IMR-90 (cell line): Measurements from ENCODE around the gene ZNF282.

Experiments
- CEBPB ChIP-seq: IDR thresholded peaks from 2 replicates; pipeline ENCODE4 v1.6.1; 2012; ENCODE audit warnings: low read depth, low read length, improper control_type of control experiment
- MAFK ChIP-seq: IDR thresholded peaks from 2 replicates; pipeline ENCODE4 v1.6.1; 2012; ENCODE audit warnings: low read depth, low read length, improper control_type of control experiment
- MAZ ChIP-seq: IDR thresholded peaks from 2 replicates; pipeline ENCODE4 v1.6.1; 2012; ENCODE audit warnings: low read depth, mild to moderate bottlenecking, low read length, improper control_type of control experiment, moderate library complexity, borderline replicate concordance
- MXI1 ChIP-seq: IDR thresholded peaks from 2 replicates; pipeline ENCODE4 v1.6.1; 2012; ENCODE audit warnings: low read depth, mild to moderate bottlenecking, low read length, moderate library complexity, borderline replicate concordance
- POLR2A ChIP-seq: IDR thresholded peaks from 2 replicates; pipeline ENCODE4 v1.6.1; 2012; ENCODE audit warnings: mild to moderate bottlenecking, low read depth, low read length
- RAD21 ChIP-seq: IDR thresholded peaks from 2 replicates; pipeline ENCODE4 v1.6.1; 2012; ENCODE audit warnings: low read length, improper control_type of control experiment
- RCOR1 ChIP-seq: IDR thresholded peaks from 2 replicates; pipeline ENCODE4 v1.6.1; 2012; ENCODE audit warnings: mild to moderate bottlenecking, low read length, improper control_type of control experiment; ENCODE audit not compliant: insufficient replicate concordance
- RFX5 ChIP-seq: IDR thresholded peaks from 2 replicates; pipeline ENCODE4 v1.8.0; 2012; ENCODE audit warnings: low read depth, mild to moderate bottlenecking, low read length, moderate library complexity
- TF ChIP-seq, protein P1 (sequence below): conservative IDR thresholded peaks from 2 replicates; pipeline ENCODE4 v1.5.1; 2012; ENCODE audit warnings: mild to moderate bottlenecking, low read depth, low read length, improper control_type of control experiment

- TF ChIP-seq, protein P1, sequence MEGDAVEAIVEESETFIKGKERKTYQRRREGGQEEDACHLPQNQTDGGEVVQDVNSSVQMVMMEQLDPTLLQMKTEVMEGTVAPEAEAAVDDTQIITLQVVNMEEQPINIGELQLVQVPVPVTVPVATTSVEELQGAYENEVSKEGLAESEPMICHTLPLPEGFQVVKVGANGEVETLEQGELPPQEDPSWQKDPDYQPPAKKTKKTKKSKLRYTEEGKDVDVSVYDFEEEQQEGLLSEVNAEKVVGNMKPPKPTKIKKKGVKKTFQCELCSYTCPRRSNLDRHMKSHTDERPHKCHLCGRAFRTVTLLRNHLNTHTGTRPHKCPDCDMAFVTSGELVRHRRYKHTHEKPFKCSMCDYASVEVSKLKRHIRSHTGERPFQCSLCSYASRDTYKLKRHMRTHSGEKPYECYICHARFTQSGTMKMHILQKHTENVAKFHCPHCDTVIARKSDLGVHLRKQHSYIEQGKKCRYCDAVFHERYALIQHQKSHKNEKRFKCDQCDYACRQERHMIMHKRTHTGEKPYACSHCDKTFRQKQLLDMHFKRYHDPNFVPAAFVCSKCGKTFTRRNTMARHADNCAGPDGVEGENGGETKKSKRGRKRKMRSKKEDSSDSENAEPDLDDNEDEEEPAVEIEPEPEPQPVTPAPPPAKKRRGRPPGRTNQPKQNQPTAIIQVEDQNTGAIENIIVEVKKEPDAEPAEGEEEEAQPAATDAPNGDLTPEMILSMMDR = no peak
- no peak for TF ChIP-seq CEBPB
- no peak for TF ChIP-seq MXI1
- TF ChIP-seq POLR2A = no peak
- TF ChIP-seq MAFK = no peak
- no peak for TF ChIP-seq RFX5
- TF ChIP-seq MAZ = no peak
- no peak for TF ChIP-seq RCOR1
- no peak for TF ChIP-seq RAD21
Observed at GRCh38 chr7:149202831-149203231, 7.5 kb downstream of the ZNF282 start.
